Caco-2 (cell line): ENCODE data around the gene GRIA2. TPM values are rescaled to one million over a fixed set of nuclear protein-coding genes. Genes with fewer than 3 reads are reported as not detected.

ENCODE experiments used
- BruUV-seq: library from RNA; stranded (reverse); fragments of 400-500 nt; replicated peaks from 2 replicates; lab custom pipeline; 2021; lab: Mats Ljungman, UMichigan
- CTCF ChIA-PET: fragments of 300-600 bp; sonication (Branson Sonifier 250); formaldehyde crosslinking; loops from one replicate; lab custom pipeline; 2022; ENCODE audit warnings: antibody characterized with exemption; lab: Charles Lee
- POLR2A ChIA-PET: fragments of 300-600 bp; sonication (Branson Sonifier 250); formaldehyde crosslinking; loops from one replicate; lab custom pipeline; 2022; ENCODE audit warnings: antibody characterized with exemption; lab: Charles Lee
- DNase-seq, 2 experiments: peaks; one replicate each; pipeline versions ENCODE4 v3.0.0 to v3.0.0-alpha.2; 2020 to 2022
- H3K27me3 ChIP-seq: replicated peaks from 2 replicates; pipeline ENCODE4 v1.6.0; 2011; ENCODE audit warnings: low read length; ENCODE audit not compliant: control insufficient read depth, insufficient read depth
- H3K36me3 ChIP-seq: 2 replicates; pipeline ENCODE4 v1.5.1; 2011; ENCODE audit warnings: low read length; ENCODE audit not compliant: control insufficient read depth, insufficient read depth
- H3K4me1 ChIP-seq: fragments of 250-450 bp; sonication (Bioruptor Pico); 2 replicates; pipeline ENCODE4 v1.5.1; 2020; ENCODE audit warnings: mild to moderate bottlenecking
- H3K4me3 ChIP-seq: 2 replicates; pipeline ENCODE4 v1.5.1; 2011; ENCODE audit warnings: low read depth, mild to moderate bottlenecking, control low read depth, low read length
- H3K9me3 ChIP-seq: fragments of 250-450 bp; sonication (Bioruptor Pico); 2 replicates; pipeline ENCODE4 v1.5.1; 2020; ENCODE audit warnings: mild to moderate bottlenecking, moderate library complexity
- H3K27ac Mint-ChIP-seq: one replicate; pipeline ENCODE4 v1.8.0; 2022; ENCODE audit warnings: mixed read lengths; ENCODE audit not compliant: unreplicated experiment
- H3K27me3 Mint-ChIP-seq: one replicate; pipeline ENCODE4 v1.8.0; 2022; ENCODE audit warnings: mixed read lengths; ENCODE audit not compliant: insufficient read depth, unreplicated experiment
- H3K36me3 Mint-ChIP-seq: one replicate; pipeline ENCODE4 v1.8.0; 2022; ENCODE audit warnings: mild to moderate bottlenecking, mixed read lengths; ENCODE audit not compliant: insufficient read depth, unreplicated experiment
- H3K4me1 Mint-ChIP-seq: one replicate; pipeline ENCODE4 v1.8.0; 2022; ENCODE audit warnings: low read depth, mixed read lengths; ENCODE audit not compliant: unreplicated experiment
- H3K4me3 Mint-ChIP-seq: one replicate; pipeline ENCODE4 v1.8.0; 2022; ENCODE audit warnings: mild to moderate bottlenecking, moderate library complexity, mixed read lengths; ENCODE audit not compliant: unreplicated experiment
- H3K9me3 Mint-ChIP-seq: one replicate; pipeline ENCODE4 v1.8.0; 2022; ENCODE audit warnings: mixed read lengths; ENCODE audit not compliant: unreplicated experiment
- intact Hi-C: fragments of 100-400 bp; cut with micrococcal nuclease; formaldehyde crosslinking; loops from one replicate; pipeline ENCODE4 v1.10.0; 2022; ENCODE audit not compliant: unreplicated experiment
- total RNA-seq: library from RNA; stranded (reverse); gene quantifications from 2 replicates; pipeline ENCODE4 v1.2.3, GENCODE V29; 2022
- TF ChIP-seq, protein P1 (sequence below), 2 experiments: fragments of 200-600 bp in 1 of 2; IDR thresholded peaks; 1 replicate in 1 of 2; 2 replicates in 1 of 2; pipeline versions ENCODE4 v1.5.1 to v1.8.0; 2011 to 2022; ENCODE audit warnings: antibody characterized with exemption in 1 of 2, control low read depth in 1 of 2, inconsistent platforms in 1 of 2, low read depth in 1 of 2, low read length in 1 of 2, mild to moderate bottlenecking in 1 of 2, moderate library complexity in 1 of 2; ENCODE audit not compliant: insufficient read depth in 1 of 2, severe bottlenecking in 1 of 2, unreplicated experiment in 1 of 2

The GRIA2 gene
- total RNA-seq, 1 experiment from 2014 or later: not detected

DNA sequence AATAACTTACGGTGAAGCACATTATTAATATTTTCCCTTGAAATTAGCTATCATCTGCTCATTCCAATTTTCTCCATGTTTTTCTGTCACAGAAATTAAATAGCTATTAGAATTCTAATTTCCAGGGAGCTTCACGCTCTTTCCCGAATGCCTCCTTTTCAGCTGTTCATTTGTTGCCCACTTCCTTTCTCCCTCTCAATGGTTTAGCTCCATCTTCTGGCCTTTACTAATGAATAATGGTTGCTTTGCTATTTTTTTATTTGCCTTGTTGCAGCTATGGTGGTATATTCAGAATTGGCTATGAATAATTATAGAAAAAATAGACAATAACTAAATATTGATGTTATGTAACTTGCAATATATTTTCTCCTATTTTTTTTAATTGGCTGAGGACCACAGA is 70.5 kb downstream of the GRIA2 start:
- BruUV-seq: no TSS peak
- TF ChIP-seq, protein P1, sequence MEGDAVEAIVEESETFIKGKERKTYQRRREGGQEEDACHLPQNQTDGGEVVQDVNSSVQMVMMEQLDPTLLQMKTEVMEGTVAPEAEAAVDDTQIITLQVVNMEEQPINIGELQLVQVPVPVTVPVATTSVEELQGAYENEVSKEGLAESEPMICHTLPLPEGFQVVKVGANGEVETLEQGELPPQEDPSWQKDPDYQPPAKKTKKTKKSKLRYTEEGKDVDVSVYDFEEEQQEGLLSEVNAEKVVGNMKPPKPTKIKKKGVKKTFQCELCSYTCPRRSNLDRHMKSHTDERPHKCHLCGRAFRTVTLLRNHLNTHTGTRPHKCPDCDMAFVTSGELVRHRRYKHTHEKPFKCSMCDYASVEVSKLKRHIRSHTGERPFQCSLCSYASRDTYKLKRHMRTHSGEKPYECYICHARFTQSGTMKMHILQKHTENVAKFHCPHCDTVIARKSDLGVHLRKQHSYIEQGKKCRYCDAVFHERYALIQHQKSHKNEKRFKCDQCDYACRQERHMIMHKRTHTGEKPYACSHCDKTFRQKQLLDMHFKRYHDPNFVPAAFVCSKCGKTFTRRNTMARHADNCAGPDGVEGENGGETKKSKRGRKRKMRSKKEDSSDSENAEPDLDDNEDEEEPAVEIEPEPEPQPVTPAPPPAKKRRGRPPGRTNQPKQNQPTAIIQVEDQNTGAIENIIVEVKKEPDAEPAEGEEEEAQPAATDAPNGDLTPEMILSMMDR (IDR thresholded peaks at IDR 0.05; ENCODE audit: insufficient read depth in 1 of 2, low read depth in 1 of 2, low read length in 1 of 2, severe bottlenecking in 1 of 2, unreplicated experiment in 1 of 2): no peak
- H3K9me3 ChIP-seq: no peaks in the 10 kb centered on the region
- no peak for DNase-seq
- CTCF ChIA-PET: no interaction called here
- Mint-ChIP-seq H3K27ac (no peak overlapping the region), H3K4me3 (no peak overlapping the region), H3K9me3 (no peaks in the 10 kb centered on the region), H3K27me3 (peaks cover 3% of the 10 kb centered on the region), H3K4me1 (no peaks in the 10 kb centered on the region), H3K36me3 (no peaks in the 10 kb centered on the region)
- H3K4me3 ChIP-seq: no peak overlapping the region
- no peaks in the 10 kb centered on the region for H3K36me3 ChIP-seq
- POLR2A ChIA-PET: no interaction called here
- intact Hi-C loops: no loop called here
- H3K4me1 ChIP-seq: no peaks in the 10 kb centered on the region
- no peaks in the 10 kb centered on the region for H3K27me3 ChIP-seq

DNA sequence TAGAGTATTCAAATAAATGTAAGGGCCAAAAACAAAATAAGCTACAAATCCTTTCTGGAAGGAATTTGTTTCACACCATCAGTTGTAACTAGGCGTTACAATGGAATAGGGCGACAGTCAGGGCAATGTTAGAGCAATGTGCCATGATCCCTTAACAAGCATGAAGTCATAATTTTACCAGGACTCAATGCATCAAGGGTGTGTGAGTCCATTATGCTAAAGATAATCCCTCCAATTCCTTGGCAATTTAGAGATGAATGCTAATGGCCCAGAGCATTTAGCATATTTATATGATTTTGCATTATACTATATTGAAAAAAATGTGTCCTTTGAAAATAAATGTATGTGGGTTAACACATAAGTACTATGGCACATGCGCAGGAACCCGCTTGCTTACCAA is 73.1 kb downstream of the GRIA2 start:
- Mint-ChIP-seq H3K9me3 (no peaks in the 10 kb centered on the region), H3K36me3 (no peaks in the 10 kb centered on the region), H3K4me1 (no peaks in the 10 kb centered on the region), H3K27me3 (peaks cover 3% of the 10 kb centered on the region), H3K27ac (no peak overlapping the region), H3K4me3 (no peak overlapping the region)
- intact Hi-C loops: no loop called here
- POLR2A ChIA-PET: no interaction called here
- Histone ChIP-seq H3K9me3 (no peaks in the 10 kb centered on the region), H3K4me3 (no peak overlapping the region), H3K27me3 (no peaks in the 10 kb centered on the region), H3K36me3 (no peaks in the 10 kb centered on the region), H3K4me1 (no peaks in the 10 kb centered on the region)
- TF ChIP-seq, protein P1 (IDR thresholded peaks at IDR 0.05; ENCODE audit: insufficient read depth in 1 of 2, low read depth in 1 of 2, low read length in 1 of 2, severe bottlenecking in 1 of 2, unreplicated experiment in 1 of 2): no peak
- CTCF ChIA-PET: no interaction called here
- BruUV-seq: no TSS peak
- no peak for DNase-seq

GRCh38 chr4:157294575-157294974 is 74.0 kb downstream of the GRIA2 start:
- Mint-ChIP-seq H3K27me3 (peaks cover 3% of the 10 kb centered on the region), H3K9me3 (no peaks in the 10 kb centered on the region), H3K4me1 (no peaks in the 10 kb centered on the region), H3K36me3 (no peaks in the 10 kb centered on the region), H3K4me3 (no peak overlapping the region), H3K27ac (no peak overlapping the region)
- TF ChIP-seq, protein P1 (IDR thresholded peaks at IDR 0.05; ENCODE audit: insufficient read depth in 1 of 2, low read depth in 1 of 2, low read length in 1 of 2, severe bottlenecking in 1 of 2, unreplicated experiment in 1 of 2): no peak
- H3K4me1 ChIP-seq: no peaks in the 10 kb centered on the region
- no peak overlapping the region for H3K4me3 ChIP-seq
- H3K9me3 ChIP-seq: no peaks in the 10 kb centered on the region
- CTCF ChIA-PET: no interaction called here
- no peak for DNase-seq
- no TSS peak for BruUV-seq
- POLR2A ChIA-PET: no interaction called here
- no peaks in the 10 kb centered on the region for H3K36me3 ChIP-seq
- H3K27me3 ChIP-seq: no peaks in the 10 kb centered on the region
- intact Hi-C loops: no loop called here
